Measurements from ENCODE around the gene INF2.

DNA sequence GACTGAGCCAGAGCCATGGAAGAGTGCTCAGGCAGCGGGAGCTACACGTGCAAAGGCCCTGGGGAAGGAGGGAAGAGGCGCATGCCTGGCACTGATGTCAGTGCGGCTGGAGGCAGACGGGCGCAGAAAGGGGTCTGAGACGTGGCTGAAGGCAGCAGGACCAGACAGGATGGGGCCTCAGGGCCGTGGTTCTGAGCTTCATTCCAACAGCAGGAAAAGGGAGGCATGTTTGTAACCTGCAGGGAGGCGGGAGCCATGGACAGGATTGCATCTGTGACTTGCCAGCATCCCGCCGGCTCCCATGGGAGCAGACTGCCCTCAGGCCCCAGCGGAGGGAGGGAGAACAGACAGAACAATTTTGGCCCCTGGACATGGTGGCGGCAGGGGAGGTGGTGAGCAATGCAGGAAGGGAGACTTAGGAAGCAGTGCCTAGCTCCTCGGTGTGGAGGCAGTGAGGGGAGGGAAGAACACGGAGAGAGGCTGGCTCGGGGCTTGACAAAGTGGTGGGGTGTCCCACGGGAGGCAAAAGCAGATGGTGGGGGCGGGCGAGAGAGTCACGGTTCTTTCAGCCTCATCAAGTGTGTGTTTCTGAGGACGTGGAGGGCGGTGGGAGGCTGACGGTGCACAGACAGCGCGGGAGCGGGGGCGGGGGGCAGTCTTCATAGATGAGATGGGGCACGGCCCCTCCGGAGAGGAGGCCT is 33.3 kb upstream of the INF2 start:
- TF ChIP-seq YY1 (IDR thresholded peaks at IDR 0.05; ENCODE audit: low read depth) (no peak), CEBPB (IDR thresholded peaks at IDR 0.05) (no peak)

All from Ishikawa (cell line).